GM21528 (cell line): ENCODE measurements around the gene INPPL1.
"Not testable (repeated sequence)": the region's sequence is repeated elsewhere in the genome, so short reads cannot be mapped to it uniquely, and the experiment has no call there.

ENCODE experiments used
- ATAC-seq: cut with Tn5 transposase; IDR thresholded peaks from one replicate; pipeline ENCODE4 v1.9.1; 2021; ENCODE audit warnings: mild to moderate bottlenecking, moderate library complexity; ENCODE audit not compliant: unreplicated experiment, low FRiP score

INPPL1 gene

GRCh38 chr11:72224564-72225410 lies at the start of gene INPPL1:
Gene INPPL1 (plus strand): TSS chr11:72224767. CDS start chr11:72224985, 218 bp downstream.
- ATAC-seq = no peak

GRCh38 chr11:72177656-72178055 lies 46.9 kb upstream of the INPPL1 start:
- no peak for ATAC-seq

GRCh38 chr11:72179049-72179803 lies 45.3 kb upstream of the INPPL1 start:
- no peak for ATAC-seq

- no peak for ATAC-seq
Measured at GRCh38 chr11:72179804-72180396, 44.7 kb upstream of the INPPL1 start.

- ATAC-seq = not testable (repeated sequence)
Measured at GRCh38 chr11:72180892-72181552, 43.5 kb upstream of the INPPL1 start.

- ATAC-seq = not testable (repeated sequence)
Measured at GRCh38 chr11:72181553-72181958, 43.0 kb upstream of the INPPL1 start.

- no peak for ATAC-seq
Measured at GRCh38 chr11:72188267-72188666, 36.3 kb upstream of the INPPL1 start.

- no peak for ATAC-seq
Measured at GRCh38 chr11:72189455-72190250, 34.9 kb upstream of the INPPL1 start.

GRCh38 chr11:72190631-72191071 lies 33.9 kb upstream of the INPPL1 start:
- ATAC-seq = no peak

- no peak for ATAC-seq
Measured at GRCh38 chr11:72191961-72192381, 32.6 kb upstream of the INPPL1 start, which contains the start of gene FOLR1. Gene FOLR1 (plus strand): TSS chr11:72192140. CDS start chr11:72192174, 34 bp downstream.

GRCh38 chr11:72195518-72196270 lies 28.9 kb upstream of the INPPL1 start:
- no peak for ATAC-seq

GRCh38 chr11:72201445-72201844 lies 23.1 kb upstream of the INPPL1 start:
- not testable (repeated sequence) for ATAC-seq

GRCh38 chr11:72202571-72202970 lies 22.0 kb upstream of the INPPL1 start:
- no peak for ATAC-seq

- no peak for ATAC-seq
Measured at GRCh38 chr11:72203163-72203562, 21.4 kb upstream of the INPPL1 start.

GRCh38 chr11:72204886-72205285 lies 19.7 kb upstream of the INPPL1 start:
- no peak for ATAC-seq

- ATAC-seq = not testable (repeated sequence)
Measured at GRCh38 chr11:72206794-72207193, 17.8 kb upstream of the INPPL1 start.

GRCh38 chr11:72208281-72208680 lies 16.3 kb upstream of the INPPL1 start:
- no peak for ATAC-seq

GRCh38 chr11:72209101-72209500 lies 15.5 kb upstream of the INPPL1 start:
- no peak for ATAC-seq

GRCh38 chr11:72216638-72217037 lies 7.9 kb upstream of the INPPL1 start, which contains the start of gene FOLR2:
Gene FOLR2 (plus strand): TSS chr11:72216794. CDS start chr11:72218585, 1,791 bp downstream.
- no peak for ATAC-seq
